ENCODE data around the gene NOC4L.

DNA sequence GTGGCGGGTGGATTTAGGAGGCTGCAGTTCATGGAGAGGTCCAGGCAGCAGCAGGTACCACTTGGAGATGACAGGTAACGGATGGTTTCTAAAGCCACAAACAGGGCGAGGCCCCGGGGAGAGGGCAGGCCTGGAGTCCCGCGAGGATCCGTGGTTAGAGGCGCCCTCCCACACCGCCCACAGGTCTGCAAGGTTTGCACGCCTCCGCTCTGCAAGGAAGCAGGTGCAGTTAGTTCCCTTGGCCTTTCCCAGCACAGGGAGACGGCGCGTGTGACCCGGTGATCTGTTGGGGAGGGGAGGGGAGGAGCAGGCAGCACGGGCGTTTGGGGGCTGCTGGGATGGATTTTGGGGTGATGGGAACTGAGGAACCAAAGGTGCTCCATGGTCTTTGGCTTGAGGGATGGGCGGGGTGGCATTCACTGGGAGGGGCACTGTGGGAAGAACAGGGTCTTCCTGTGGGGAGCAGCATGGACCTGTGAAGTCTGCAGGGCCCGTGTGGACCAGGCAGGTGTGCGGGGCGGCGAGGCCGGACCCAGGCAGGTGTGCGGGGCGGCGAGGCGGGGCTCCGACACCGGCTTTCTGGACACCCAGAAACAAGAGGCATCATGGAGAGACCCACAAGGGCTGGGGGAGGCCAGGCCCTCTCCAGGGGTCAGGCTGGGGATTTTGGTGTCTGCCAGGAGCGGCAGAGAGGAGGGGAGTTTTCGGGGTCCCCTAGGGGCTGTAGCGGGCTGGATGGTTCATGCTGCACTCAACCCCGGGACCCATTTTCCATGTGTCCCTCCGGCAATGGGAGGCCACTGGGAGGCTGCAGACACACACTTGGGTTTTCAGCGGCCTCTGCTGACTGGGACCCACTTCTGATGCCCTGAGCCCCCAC, 29.1 kb downstream of the NOC4L start:
- no peak for TF ChIP-seq EZH2 (IDR thresholded peaks at IDR 0.05)
- TF ChIP-seq, protein P1, sequence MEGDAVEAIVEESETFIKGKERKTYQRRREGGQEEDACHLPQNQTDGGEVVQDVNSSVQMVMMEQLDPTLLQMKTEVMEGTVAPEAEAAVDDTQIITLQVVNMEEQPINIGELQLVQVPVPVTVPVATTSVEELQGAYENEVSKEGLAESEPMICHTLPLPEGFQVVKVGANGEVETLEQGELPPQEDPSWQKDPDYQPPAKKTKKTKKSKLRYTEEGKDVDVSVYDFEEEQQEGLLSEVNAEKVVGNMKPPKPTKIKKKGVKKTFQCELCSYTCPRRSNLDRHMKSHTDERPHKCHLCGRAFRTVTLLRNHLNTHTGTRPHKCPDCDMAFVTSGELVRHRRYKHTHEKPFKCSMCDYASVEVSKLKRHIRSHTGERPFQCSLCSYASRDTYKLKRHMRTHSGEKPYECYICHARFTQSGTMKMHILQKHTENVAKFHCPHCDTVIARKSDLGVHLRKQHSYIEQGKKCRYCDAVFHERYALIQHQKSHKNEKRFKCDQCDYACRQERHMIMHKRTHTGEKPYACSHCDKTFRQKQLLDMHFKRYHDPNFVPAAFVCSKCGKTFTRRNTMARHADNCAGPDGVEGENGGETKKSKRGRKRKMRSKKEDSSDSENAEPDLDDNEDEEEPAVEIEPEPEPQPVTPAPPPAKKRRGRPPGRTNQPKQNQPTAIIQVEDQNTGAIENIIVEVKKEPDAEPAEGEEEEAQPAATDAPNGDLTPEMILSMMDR (IDR thresholded peaks at IDR 0.05), result no peak

Measured in neural progenitor cell (in vitro differentiated cells).